Prostate gland (tissue), 2 donors: Measurements from ENCODE around the gene UNC13B.

Experiments used
- CTCF ChIP-seq, 4 experiments: fragments of 200-600 bp in 2 of 4; fragments of 450-650 bp in 2 of 4; sonication (generic) in 2 of 4; IDR thresholded peaks; 1 replicate in 3 of 4; 2 replicates in 1 of 4; pipeline ENCODE4 v1.5.1; 2016 to 2019; ENCODE audit warnings: antibody characterized with exemption in 4 of 4, mild to moderate bottlenecking in 2 of 4, moderate library complexity in 2 of 4
- POLR2A ChIP-seq: fragments of 450-650 bp; IDR thresholded peaks from one replicate; pipeline ENCODE4 v1.6.1; 2016; ENCODE audit warnings: antibody characterized with exemption, mild to moderate bottlenecking
- POLR2AphosphoS5 ChIP-seq: sonication (generic); formaldehyde crosslinking; IDR thresholded peaks from one replicate; pipeline ENCODE4 v1.6.1; 2017; ENCODE audit warnings: antibody characterized with exemption

DNA sequence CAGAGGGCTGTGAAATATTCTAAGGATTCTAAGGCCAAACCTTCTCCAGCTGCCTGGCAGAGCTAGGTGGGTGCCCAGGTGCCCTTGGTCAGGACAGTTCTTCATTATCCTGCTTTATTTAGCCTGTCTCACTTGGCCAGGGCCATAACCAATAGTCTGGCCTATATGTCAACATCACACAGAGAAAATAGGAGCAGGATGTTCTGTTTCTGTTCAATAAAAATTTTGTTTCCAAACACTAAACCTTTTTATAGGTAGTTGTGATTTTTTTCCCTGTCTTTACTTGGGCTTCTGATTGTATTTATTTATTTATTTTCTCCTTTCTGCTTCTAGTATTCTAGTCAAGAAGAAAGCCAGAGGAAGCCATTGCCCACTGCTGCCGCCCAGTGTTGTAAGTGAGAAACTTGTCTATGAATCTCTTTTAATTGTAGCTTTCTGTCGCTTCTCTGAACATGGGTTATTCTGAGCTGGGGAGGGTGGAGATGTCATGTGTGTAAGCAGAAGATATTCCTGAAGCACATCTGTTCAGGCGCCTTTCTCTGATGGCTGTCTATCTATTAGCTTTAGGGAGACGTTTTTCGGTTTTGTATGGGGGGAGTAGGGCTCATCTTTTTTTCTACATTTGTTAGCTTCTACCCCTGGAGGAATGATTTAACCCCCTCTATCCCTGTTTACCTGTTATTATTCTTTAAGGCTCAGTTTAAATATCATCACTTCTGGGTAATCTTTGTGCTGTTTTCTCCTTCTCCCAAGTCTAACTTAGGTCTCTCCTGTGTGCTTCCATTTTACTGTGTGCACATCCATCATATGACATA lies 97.1 kb downstream of the UNC13B start:
- TF ChIP-seq POLR2AphosphoS5 (peak; percentile 87), CTCF (IDR thresholded peaks at IDR 0.05) (peak; percentile 49 to 94 (median 72)), POLR2A (no peak)
